IPS DF 19.7 (cell line): ENCODE data around the gene SLC15A1.

Experiments
- DNase-seq: peaks from one replicate; pipeline ENCODE4 v3.0.0-alpha.2; 2013; ENCODE audit warnings: low read depth, low spot score

Gene SLC15A1

GRCh38 chr13:98706446-98707110, 45.9 kb downstream of the SLC15A1 start:
- DNase-seq: no peak

GRCh38 chr13:98697791-98698190, 54.7 kb downstream of the SLC15A1 start:
- no peak for DNase-seq

- no peak for DNase-seq
Observed at GRCh38 chr13:98693756-98694155, 58.7 kb downstream of the SLC15A1 start.

GRCh38 chr13:98691360-98691759, 61.1 kb downstream of the SLC15A1 start:
- no peak for DNase-seq

- no peak for DNase-seq
Observed at GRCh38 chr13:98690348-98691022, 62.0 kb downstream of the SLC15A1 start.

- DNase-seq: no peak
Observed at GRCh38 chr13:98689347-98689968, 63.0 kb downstream of the SLC15A1 start.

GRCh38 chr13:98688373-98688772, 64.1 kb downstream of the SLC15A1 start:
- no peak for DNase-seq

GRCh38 chr13:98687319-98687718, 65.2 kb downstream of the SLC15A1 start:
- no peak for DNase-seq

- no peak for DNase-seq
Observed at GRCh38 chr13:98686270-98686669, 66.2 kb downstream of the SLC15A1 start.

GRCh38 chr13:98685146-98685545, 67.3 kb downstream of the SLC15A1 start:
- DNase-seq: no peak

GRCh38 chr13:98681049-98681448, 71.4 kb downstream of the SLC15A1 start:
- no peak for DNase-seq

GRCh38 chr13:98678741-98679140, 73.7 kb downstream of the SLC15A1 start:
- no peak for DNase-seq

GRCh38 chr13:98677398-98677797, 75.1 kb downstream of the SLC15A1 start:
- no peak for DNase-seq

- DNase-seq: no peak
Observed at GRCh38 chr13:98676239-98676638, 76.2 kb downstream of the SLC15A1 start.

GRCh38 chr13:98675837-98676236, 76.6 kb downstream of the SLC15A1 start:
- DNase-seq: no peak

- DNase-seq: peak; percentile 23
Observed at GRCh38 chr13:98675066-98675465, 77.4 kb downstream of the SLC15A1 start.

GRCh38 chr13:98672947-98673613, 79.4 kb downstream of the SLC15A1 start:
- peak; percentile 20 for DNase-seq

GRCh38 chr13:98668155-98668554, 84.3 kb downstream of the SLC15A1 start:
- DNase-seq: no peak

GRCh38 chr13:98665638-98665995, 86.9 kb downstream of the SLC15A1 start:
- no peak for DNase-seq

GRCh38 chr13:98664924-98665637, 87.4 kb downstream of the SLC15A1 start:
- no peak for DNase-seq

GRCh38 chr13:98664510-98664909, 88.0 kb downstream of the SLC15A1 start:
- no peak for DNase-seq

- DNase-seq: no peak
Observed at GRCh38 chr13:98664047-98664446, 88.4 kb downstream of the SLC15A1 start.
